ENCODE results near the gene UFD1. TPM values are rescaled to one million over a fixed set of nuclear protein-coding genes. Genes with fewer than 3 reads are reported as not detected.

UFD1 gene
- total and polyA plus RNA-seq, 9 of the 15 experiments (the other 6 are each of a cell fraction or from before 2014, with no cell fraction given), result 238 to 645 (median 363) TPM

DNA sequence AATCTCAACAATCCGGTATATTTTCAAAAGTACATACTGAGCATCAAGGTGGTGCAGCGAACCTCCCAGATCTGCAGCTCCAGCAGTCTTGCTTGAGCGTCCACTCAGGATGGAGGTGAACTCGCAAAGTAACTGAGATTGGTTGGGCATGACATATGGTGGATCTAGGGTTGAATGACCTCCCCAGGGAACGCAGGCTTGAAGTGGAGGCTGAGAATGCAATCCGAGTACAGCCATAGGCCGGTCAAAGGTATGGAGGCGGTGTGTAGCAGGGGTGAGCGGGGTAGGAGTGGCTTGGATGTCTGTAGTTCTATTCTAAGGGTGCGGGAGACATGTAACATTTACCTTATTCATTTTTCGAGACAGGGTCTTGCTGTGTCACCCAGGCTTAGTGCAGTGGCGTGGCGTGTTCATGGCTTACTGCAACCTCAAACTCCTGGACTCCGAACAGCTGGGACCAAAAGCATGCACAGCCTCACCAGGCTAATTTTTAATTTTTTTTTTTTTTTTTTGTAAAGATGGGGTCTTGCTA, 30.9 kb downstream of the UFD1 start (continued):
- TF ChIP-seq ZBTB34 (CRISPR knock-in tag; IDR thresholded peaks at IDR 0.05) (no peak), ZKSCAN1 (IDR thresholded peaks at IDR 0.05; ENCODE audit: low read depth, low read length) (no peak), TOE1 (IDR thresholded peaks at IDR 0.05; ENCODE audit: borderline replicate concordance) (no peak), TOE1 (CRISPR knock-in tag; IDR thresholded peaks at IDR 0.05; ENCODE audit: borderline replicate concordance, low read depth) (no peak), UBTF (IDR thresholded peaks at IDR 0.05; ENCODE audit: borderline replicate concordance in 1 of 2, low read depth in 2 of 2, low read length in 2 of 2) (no peak), MCM2 (IDR thresholded peaks at IDR 0.05; ENCODE audit: low read depth) (no peak), TBP (optimal IDR thresholded peaks at IDR 0.05; ENCODE audit: low read depth, low read length) (no peak), CREM (IDR thresholded peaks at IDR 0.05; ENCODE audit: low read depth) (no peak), ZNF592 (IDR thresholded peaks at IDR 0.05) (no peak), KAT8 (IDR thresholded peaks at IDR 0.05; ENCODE audit: low read depth) (no peak), ZNF253 (CRISPR knock-in tag; conservative IDR thresholded peaks at IDR 0.05) (0 out of 2 replicates have a peak, but pooled peaks have one; percentile 3), VEZF1 (CRISPR knock-in tag; IDR thresholded peaks at IDR 0.05) (no peak), PREB (CRISPR knock-in tag; IDR thresholded peaks at IDR 0.05) (no peak), GATAD2B (IDR thresholded peaks at IDR 0.05; ENCODE audit: borderline replicate concordance) (no peak), TAF15 (IDR thresholded peaks at IDR 0.05; ENCODE audit: low read depth, low read length) (no peak), SMAD2 (IDR thresholded peaks at IDR 0.05; ENCODE audit: low read depth, low read length) (no peak), TAF7 (tag; IDR thresholded peaks at IDR 0.05) (no peak)
